ENCODE data around the gene ACIN1.

The ACIN1 gene, protein sequence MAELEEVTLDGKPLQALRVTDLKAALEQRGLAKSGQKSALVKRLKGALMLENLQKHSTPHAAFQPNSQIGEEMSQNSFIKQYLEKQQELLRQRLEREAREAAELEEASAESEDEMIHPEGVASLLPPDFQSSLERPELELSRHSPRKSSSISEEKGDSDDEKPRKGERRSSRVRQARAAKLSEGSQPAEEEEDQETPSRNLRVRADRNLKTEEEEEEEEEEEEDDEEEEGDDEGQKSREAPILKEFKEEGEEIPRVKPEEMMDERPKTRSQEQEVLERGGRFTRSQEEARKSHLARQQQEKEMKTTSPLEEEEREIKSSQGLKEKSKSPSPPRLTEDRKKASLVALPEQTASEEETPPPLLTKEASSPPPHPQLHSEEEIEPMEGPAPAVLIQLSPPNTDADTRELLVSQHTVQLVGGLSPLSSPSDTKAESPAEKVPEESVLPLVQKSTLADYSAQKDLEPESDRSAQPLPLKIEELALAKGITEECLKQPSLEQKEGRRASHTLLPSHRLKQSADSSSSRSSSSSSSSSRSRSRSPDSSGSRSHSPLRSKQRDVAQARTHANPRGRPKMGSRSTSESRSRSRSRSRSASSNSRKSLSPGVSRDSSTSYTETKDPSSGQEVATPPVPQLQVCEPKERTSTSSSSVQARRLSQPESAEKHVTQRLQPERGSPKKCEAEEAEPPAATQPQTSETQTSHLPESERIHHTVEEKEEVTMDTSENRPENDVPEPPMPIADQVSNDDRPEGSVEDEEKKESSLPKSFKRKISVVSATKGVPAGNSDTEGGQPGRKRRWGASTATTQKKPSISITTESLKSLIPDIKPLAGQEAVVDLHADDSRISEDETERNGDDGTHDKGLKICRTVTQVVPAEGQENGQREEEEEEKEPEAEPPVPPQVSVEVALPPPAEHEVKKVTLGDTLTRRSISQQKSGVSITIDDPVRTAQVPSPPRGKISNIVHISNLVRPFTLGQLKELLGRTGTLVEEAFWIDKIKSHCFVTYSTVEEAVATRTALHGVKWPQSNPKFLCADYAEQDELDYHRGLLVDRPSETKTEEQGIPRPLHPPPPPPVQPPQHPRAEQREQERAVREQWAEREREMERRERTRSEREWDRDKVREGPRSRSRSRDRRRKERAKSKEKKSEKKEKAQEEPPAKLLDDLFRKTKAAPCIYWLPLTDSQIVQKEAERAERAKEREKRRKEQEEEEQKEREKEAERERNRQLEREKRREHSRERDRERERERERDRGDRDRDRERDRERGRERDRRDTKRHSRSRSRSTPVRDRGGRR

DNA sequence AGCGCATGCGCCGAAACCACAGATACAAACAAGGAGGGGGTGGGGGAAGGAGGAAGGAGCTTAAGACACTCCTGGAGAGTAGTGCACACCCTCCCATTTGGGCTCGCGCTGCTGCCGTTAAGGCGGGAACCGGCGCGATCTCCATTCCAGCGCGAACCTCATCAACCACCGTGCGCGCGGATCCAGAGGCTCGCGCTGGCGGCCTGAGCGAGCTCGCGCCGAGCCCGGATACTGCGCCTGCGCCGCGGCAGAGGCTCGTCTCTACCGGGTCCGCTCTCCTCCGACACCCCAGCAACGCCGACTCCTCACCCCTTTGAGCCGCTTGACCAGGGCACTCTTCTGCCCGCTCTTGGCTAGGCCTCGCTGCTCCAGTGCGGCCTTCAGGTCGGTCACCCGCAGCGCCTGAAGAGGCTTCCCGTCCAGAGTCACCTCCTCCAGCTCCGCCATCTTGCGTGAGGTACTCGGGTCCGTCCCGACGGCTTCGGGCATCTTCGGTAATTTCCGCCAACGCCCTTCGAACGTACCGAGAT, at the start of gene ACIN1:
ACIN1 (minus strand) TSS at position 471 of the 530 bp plus-strand sequence; CDS start at position 447, 24 bp downstream.
- no peak for DNase-seq

GRCh38 chr14:23143911-23144310, 49.0 kb upstream of the ACIN1 start:
- DNase-seq, result no peak

DNA sequence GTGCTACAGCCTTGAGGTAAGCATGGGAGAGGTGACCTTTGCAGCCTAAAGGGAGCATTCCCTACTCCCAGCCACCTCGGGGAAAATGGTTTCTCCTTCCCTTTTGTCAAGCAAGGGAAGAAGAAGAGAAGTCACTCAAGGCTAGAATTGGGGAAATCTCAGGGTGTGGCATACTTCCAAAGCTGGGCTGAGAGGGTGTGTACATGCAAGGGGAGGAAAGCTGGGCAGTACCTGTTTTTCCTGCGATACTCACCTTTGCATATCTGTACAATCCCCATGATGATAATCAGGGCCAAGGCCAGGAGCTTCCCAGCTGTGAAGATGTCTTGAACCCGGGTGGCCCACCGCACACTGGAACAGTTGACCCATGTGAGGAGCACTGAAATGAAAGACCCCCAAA, 47.9 kb upstream of the ACIN1 start:
- DNase-seq, result no peak

DNA sequence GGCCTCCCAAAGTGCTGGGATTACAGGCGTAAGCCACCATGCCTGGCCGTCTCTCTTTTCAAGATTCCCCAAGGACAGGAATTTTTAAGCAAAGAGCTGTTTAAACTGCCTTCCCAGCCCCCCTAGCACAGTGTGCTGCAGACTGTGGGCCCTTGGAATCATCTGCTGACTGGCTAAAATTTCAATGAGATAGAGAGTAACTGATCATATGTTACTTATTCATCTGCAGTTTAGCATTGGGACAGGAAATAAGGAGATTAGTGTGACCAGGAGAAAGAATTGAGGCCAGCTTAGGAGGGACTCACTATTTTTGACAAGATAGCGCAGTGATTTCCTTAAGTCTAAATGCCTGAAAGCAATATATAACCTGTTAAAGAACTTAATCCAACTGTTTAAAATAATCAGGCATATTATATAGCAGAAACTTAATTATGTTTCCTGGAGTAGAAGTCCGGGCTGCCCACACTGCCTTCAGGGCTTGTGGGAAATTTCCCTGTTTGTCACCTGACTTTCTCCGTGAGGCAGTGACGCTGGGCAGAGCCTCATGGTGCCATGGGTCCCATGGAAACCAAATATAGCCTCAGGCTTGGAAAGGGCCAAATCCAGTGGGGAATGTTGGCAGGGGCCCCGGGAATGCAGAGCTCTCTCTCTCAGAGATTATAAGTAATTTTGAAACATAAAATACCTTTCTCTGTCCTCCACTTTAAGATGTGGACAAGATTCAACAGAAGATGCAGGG, 46.9 kb upstream of the ACIN1 start:
- no peak for DNase-seq

DNA sequence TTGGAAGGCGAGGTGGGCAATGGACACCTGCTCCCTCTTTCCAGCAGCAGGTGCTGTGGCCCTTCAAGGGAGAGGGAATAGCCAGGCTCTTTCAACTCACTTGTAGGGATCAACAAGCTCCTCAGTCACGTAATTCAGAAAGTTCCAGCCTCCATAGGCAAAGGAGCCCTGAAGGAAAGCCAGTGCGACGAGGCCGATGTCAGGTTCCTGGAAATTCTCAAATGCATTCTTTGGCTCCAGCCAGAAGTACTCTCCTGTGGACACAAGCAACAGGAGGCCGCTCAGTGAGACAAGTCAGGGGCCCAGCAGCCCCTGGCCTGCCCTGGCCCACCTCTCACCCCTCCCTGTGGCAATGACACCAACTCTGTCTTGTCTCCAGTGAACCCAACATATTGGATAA, 45.4 kb upstream of the ACIN1 start:
- DNase-seq, result no peak

GRCh38 chr14:23139874-23140273, 44.9 kb upstream of the ACIN1 start:
- DNase-seq, result no peak

DNA sequence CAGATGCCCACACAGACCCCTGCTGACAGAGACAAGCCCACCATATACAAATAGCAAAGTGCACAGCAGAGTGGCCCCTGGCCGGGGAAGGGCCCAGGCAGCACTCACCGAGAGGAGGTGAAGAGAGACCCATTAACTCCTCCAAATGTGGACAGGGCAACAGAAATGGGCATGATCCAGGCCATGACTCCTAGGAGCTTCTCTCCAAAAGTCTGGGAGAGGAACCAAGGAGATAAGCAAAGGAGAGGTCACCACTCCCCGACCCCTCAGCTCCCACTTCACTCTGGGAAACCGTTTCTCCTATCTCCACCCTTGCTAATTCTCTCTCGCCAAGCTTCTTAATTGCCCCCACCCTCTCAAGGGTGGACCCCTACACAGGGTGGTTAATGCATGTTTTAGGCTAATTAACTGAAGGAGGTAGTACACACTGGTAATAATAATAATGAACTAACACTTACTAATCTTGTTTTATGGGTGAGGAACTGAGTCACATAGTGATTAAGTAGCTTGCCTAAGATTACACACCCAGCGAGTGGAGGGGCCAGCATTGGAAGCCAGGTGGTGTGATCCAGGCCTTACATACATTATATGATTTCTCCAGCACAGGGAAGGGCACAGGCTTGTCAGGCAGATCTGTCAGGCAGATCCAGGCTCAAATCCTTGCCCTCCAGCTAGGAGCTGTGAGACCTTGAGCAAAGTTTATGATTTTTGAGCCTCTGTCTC, 43.0 kb upstream of the ACIN1 start:
- DNase-seq, result no peak

GRCh38 chr14:23137192-23137812, 42.4 kb upstream of the ACIN1 start:
- DNase-seq, result no peak

DNA sequence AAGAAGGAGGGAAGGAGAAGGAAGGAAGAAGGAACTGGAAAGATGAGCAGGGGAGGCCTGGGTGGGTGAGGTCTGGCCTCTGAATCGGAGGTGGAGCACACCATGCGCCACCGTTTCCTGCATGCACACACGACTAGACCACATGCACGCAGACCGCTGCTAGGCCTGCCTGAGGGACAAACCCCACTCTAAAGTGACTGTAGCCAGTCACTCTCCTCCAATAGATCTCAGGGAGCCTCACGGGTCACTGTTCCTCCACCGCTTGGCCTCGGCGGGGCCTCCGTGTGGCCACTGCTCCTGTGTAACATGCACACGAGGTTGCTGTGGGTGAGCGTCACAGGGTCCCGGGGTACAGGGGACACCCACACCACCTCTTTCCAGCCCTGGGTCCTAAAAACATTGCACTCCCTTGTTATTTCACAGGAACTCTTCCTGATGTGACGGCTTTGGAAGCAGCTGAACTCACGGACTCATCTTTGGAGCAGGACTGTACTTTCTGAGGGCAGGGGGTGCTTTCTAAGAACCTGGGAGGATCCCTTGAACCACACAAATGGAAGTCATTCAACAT, 41.7 kb upstream of the ACIN1 start:
- no peak for DNase-seq

GRCh38 chr14:23132970-23133369, 38.0 kb upstream of the ACIN1 start:
- no peak for DNase-seq

GRCh38 chr14:23131482-23131881, 36.5 kb upstream of the ACIN1 start:
- DNase-seq, result no peak

DNA sequence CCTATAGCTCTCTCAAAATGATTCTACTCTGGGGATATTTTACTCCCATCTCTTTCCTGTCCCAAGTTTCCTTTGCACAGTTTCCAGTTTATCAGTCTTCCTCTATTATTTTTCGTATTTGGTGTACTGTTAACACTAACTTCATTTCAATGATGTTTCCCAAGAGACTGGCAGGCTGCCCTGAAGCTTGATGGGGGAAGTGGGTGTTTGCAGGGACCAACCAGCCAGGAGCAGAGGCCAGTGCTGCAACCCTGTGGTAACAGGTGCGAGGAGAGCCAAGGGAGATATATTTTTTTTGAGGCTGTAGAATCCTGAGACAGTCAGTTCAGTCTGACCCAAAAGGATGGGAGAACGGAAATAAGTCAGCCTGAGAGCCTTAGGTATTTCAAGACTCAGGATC, 35.9 kb upstream of the ACIN1 start:
- no peak for DNase-seq

GRCh38 chr14:23129759-23130316, 34.9 kb upstream of the ACIN1 start:
- no peak for DNase-seq

DNA sequence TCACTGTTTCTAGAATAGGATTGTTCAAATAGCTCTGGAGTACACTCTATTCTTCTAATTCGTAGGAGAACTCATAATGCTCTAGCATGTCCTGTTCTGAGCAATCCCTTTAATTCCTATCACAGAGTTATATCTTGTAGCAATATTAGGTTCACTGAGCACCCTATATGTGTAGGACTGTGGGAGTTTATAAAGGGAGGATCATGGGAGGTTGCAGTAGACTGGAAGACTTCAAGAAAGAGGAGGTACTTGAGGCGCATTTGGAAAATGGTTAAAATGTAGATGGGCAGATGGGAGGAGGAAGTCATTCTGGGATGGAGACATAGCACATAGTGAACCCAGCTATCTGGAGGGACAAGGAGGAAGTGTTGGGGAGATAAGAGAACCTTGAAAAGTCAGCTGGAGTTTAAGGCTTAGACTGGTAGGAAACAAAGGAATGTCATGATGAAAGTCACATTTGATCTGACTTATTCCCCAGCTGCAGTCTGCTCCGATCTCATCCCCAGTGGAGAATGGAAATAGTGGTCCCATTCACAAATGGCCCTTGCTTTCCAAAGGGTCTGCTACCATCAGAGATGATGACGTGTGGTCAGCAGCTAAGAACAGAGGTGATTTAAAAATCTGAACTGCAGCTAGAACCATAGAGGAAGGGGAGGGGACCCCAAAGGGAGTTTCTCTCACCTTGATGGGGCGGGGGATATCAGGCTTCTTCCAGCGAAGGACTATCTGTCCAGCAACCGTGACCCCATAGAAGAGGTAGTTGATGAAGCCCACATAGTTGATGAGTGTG, 34.2 kb upstream of the ACIN1 start:
- DNase-seq, result no peak

GRCh38 chr14:23127861-23128260, 32.9 kb upstream of the ACIN1 start:
- no peak for DNase-seq

GRCh38 chr14:23126548-23127278, 31.8 kb upstream of the ACIN1 start:
- no peak for DNase-seq

GRCh38 chr14:23125933-23126524, 31.1 kb upstream of the ACIN1 start:
- DNase-seq, result no peak

DNA sequence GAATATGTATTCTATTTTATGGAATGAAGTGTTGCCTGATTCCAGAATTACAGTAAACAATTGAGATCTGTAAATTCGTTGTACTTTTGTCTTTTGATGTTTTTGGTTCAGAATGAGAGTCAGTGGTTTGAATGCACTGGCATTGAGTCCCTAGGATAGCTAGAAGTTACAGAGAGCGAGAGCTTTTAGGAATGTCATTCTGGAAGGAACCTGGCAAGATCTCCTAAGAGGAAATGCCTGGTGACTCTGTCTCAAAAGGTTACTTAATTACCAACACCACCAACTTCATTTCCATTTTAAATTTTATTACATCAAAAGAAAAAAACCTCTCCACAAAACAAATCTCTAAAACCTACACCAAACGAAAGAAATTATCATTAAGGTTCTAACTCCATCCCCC, 30.1 kb upstream of the ACIN1 start:
- no peak for DNase-seq

Data from DMS53 (cell line).